ENCODE measurements around the gene KCTD3. TPM values are rescaled to one million over a fixed set of nuclear protein-coding genes. Genes with fewer than 3 reads are reported as not detected.

The KCTD3 gene
- total RNA-seq, 1 donor from 2014 or later, result 50.5 TPM

- Mint-ChIP-seq H3K27ac (no peak overlapping the region), H3K9me3 (peaks cover 21% of the 10 kb centered on the region)
These were observed 36.6 kb upstream of the KCTD3 start for GRCh38 chr1:215530401-215530984.

GRCh38 chr1:215539803-215540570, 27.1 kb upstream of the KCTD3 start:
- peaks cover 10% of the 10 kb centered on the region for H3K27me3 Mint-ChIP-seq (ENCODE audit: low read depth)
- H3K4me3 Mint-ChIP-seq, result no peak overlapping the region
- peaks cover 8% of the 10 kb centered on the region for H3K4me1 Mint-ChIP-seq
- H3K27ac Mint-ChIP-seq, result peak overlapping the region; percentile 44
- TF ChIP-seq, protein P1, sequence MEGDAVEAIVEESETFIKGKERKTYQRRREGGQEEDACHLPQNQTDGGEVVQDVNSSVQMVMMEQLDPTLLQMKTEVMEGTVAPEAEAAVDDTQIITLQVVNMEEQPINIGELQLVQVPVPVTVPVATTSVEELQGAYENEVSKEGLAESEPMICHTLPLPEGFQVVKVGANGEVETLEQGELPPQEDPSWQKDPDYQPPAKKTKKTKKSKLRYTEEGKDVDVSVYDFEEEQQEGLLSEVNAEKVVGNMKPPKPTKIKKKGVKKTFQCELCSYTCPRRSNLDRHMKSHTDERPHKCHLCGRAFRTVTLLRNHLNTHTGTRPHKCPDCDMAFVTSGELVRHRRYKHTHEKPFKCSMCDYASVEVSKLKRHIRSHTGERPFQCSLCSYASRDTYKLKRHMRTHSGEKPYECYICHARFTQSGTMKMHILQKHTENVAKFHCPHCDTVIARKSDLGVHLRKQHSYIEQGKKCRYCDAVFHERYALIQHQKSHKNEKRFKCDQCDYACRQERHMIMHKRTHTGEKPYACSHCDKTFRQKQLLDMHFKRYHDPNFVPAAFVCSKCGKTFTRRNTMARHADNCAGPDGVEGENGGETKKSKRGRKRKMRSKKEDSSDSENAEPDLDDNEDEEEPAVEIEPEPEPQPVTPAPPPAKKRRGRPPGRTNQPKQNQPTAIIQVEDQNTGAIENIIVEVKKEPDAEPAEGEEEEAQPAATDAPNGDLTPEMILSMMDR (IDR thresholded peaks at IDR 0.05; ENCODE audit: unreplicated experiment), result no peak
- peaks cover 30% of the 10 kb centered on the region for H3K9me3 Mint-ChIP-seq
- DNase-seq (ENCODE audit: low spot score in 2 of 2, unreplicated experiment in 2 of 2), result no peak
- no peaks in the 10 kb centered on the region for H3K36me3 Mint-ChIP-seq

More at GRCh38 chr1:215530401-215530984, 36.6 kb upstream of the KCTD3 start:
- TF ChIP-seq, protein P1 (IDR thresholded peaks at IDR 0.05; ENCODE audit: unreplicated experiment), result no peak
- Mint-ChIP-seq H3K4me3 (no peak overlapping the region), H3K36me3 (no peaks in the 10 kb centered on the region), H3K4me1 (peaks cover 2% of the 10 kb centered on the region), H3K27me3 (ENCODE audit: low read depth) (peaks cover 14% of the 10 kb centered on the region)
- DNase-seq (ENCODE audit: low spot score in 2 of 2, unreplicated experiment in 2 of 2), result no peak

DNA sequence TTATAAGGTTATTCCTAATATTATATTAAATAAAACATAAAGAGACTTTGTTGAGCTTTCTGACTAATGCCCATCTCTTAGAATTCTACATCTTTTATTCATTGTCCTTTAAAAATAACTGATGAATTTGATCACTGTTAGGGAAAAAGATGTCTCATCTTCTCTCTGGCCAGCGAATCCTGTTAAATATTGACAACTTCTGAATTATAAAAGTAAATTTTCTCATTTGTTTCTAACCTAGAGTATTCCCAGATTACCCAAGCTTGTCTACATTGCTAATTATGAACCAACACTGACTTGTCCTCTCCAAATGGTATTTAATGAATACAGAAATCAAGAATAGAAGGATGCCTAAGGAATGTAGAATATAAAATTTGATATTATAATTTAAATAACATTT, 24.8 kb upstream of the KCTD3 start:
- Mint-ChIP-seq H3K4me1 (peaks cover 8% of the 10 kb centered on the region), H3K4me3 (no peak overlapping the region), H3K36me3 (no peaks in the 10 kb centered on the region), H3K27me3 (ENCODE audit: low read depth) (no peaks in the 10 kb centered on the region), H3K9me3 (peaks cover 18% of the 10 kb centered on the region), H3K27ac (no peak overlapping the region)
- TF ChIP-seq, protein P1 (IDR thresholded peaks at IDR 0.05; ENCODE audit: unreplicated experiment), result no peak
- no peak for DNase-seq (ENCODE audit: low spot score in 2 of 2, unreplicated experiment in 2 of 2)

DNA sequence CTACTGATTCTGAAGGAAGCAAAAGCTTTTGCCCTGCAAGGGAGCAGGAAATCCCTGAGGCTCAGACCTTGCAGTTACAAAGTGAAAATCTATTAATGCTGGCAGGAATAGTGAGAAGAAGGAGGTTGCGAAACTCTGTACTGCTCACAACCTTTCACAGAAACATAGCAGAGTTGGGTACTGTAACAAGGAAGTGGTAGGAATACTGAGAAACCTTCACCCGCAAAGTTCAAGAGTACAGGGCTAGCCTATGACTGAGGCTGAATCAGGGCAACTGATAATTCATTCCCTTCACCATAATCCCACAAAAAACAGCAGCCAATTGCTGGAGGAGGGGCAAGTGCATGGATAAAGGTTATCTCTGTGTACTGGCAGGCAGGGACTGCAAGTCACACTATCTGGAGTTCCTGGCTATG, 23.9 kb upstream of the KCTD3 start:
- H3K27ac Mint-ChIP-seq, result no peak overlapping the region

DNA sequence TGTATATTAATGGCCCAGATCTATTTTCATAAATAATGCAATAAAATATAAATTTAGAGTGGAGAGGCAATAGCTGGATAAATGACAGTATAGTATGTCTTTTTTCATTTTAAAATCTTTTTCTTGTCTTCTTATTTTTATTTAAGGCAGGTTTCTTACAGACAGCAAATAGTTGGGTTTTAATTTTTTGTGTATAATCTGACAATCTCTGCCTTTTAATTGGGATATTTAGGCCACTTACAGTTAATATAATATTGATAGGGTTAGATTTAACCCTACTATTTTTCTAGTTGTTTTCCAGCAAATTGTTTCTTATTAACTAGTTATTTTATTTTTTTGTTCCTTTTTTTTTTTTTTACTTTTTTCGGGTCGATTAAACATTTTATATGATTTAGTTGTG, 23.3 kb upstream of the KCTD3 start:
- H3K27ac Mint-ChIP-seq, result no peak overlapping the region
- peaks cover 8% of the 10 kb centered on the region for H3K4me1 Mint-ChIP-seq
- TF ChIP-seq, protein P1 (IDR thresholded peaks at IDR 0.05; ENCODE audit: unreplicated experiment), result no peak
- no peaks in the 10 kb centered on the region for H3K27me3 Mint-ChIP-seq (ENCODE audit: low read depth)
- no peak for DNase-seq (ENCODE audit: low spot score in 2 of 2, unreplicated experiment in 2 of 2)
- peaks cover 18% of the 10 kb centered on the region for H3K9me3 Mint-ChIP-seq
- no peaks in the 10 kb centered on the region for H3K36me3 Mint-ChIP-seq
- H3K4me3 Mint-ChIP-seq, result no peak overlapping the region

More for the DNA sequence above, 23.9 kb upstream of the KCTD3 start:
- Mint-ChIP-seq H3K9me3 (peaks cover 18% of the 10 kb centered on the region), H3K4me1 (peaks cover 8% of the 10 kb centered on the region), H3K27me3 (ENCODE audit: low read depth) (no peaks in the 10 kb centered on the region), H3K4me3 (no peak overlapping the region), H3K36me3 (no peaks in the 10 kb centered on the region)
- TF ChIP-seq, protein P1 (IDR thresholded peaks at IDR 0.05; ENCODE audit: unreplicated experiment), result no peak
- no peak for DNase-seq (ENCODE audit: low spot score in 2 of 2, unreplicated experiment in 2 of 2)

Measured in mesothelial cell of epicardium (in vitro differentiated cells).